ENCODE results near the gene KCNE1. TPM values are rescaled to one million over a fixed set of nuclear protein-coding genes. Genes with fewer than 3 reads are reported as not detected.

KCNE1 gene
- total RNA-seq (1 to 10 TPM in 1 of 2 donors, under 1 TPM in 1; 0.23 to 6.0 TPM), polyA plus RNA-seq (under 1 TPM; 0.65 to 0.96 TPM)

DNA sequence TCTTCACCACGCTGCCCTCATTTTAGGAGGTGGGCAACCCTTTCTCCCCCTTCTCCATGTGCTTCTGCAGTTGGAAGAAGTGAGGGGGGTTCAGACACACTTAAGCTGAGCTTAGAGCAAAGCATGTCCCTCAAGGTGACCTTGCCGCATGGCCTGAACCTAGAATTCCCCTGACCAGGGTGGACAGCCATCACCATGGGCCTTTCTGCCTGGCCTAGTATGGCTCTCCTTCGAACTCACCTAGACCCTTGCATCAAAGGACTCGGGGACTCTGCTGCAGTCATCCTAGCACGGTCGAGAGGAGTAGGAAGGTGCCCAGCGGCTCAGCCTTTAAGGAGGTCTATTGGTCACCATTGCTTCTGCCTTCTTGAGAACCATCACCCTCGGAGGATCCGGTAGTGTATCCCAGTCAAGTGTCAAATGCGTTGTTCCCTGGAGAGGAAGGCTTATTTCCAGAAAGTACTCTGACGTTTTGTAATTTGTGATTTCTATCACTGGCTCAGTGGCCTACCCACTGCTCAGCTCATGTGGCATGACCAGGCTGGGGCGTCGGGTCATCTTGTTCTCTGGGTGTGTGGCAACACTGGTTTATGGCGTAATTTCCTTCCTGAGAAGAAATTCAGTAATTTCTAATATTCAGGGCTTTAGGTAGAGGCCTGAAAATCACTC, at the start of gene KCNE1:
Gene KCNE1, minus strand, starts transcription at position 424 of the 669 bp plus-strand sequence. CDS start 62,576 bp downstream, outside the sequence.
- no peak for DNase-seq (ENCODE audit: low spot score)
- H3K4me3 ChIP-seq (ENCODE audit: low read depth in 1 of 3, low read length in 3 of 3): peak within 1 kb of the TSS; percentile 14 to 57 (median 54)
- H3K27ac ChIP-seq (ENCODE audit: low read depth in 1 of 2, low read length in 2 of 2): peak within 1 kb of the TSS; percentile 83 to 92
- no peaks in the 10 kb centered on the region for H3K27me3 ChIP-seq (ENCODE audit: control insufficient read depth in 4 of 4, insufficient read depth in 4 of 4, low read length in 3 of 4)
- H3K9ac ChIP-seq (ENCODE audit: low read depth in 1 of 2, low read length in 2 of 2): peak within 1 kb of the TSS in 1 of 2 donors; percentile 57
- TF ChIP-seq HNF4A (conservative IDR thresholded peaks at IDR 0.05) (peak; percentile 39 to 79), EGR1 (IDR thresholded peaks at IDR 0.05; ENCODE audit: low read depth in 2 of 2) (peak in 1 of 2 donors; percentile 50), FOXA2 (IDR thresholded peaks at IDR 0.05) (no peak), RAD21 (IDR thresholded peaks at IDR 0.05) (peak; percentile 28 to 29), RXRA (IDR thresholded peaks at IDR 0.05) (peak; percentile 47 to 87), HNF4G (IDR thresholded peaks at IDR 0.05) (no peak), TAF1 (conservative IDR thresholded peaks at IDR 0.05) (no peak), JUND (IDR thresholded peaks at IDR 0.05) (peak in 1 of 2 donors; percentile 68), NR2F2 (IDR thresholded peaks at IDR 0.05) (no peak), SP1 (IDR thresholded peaks at IDR 0.05) (peak; percentile 57), YY1 (IDR thresholded peaks at IDR 0.05) (peak; percentile 76), FOXA1 (IDR thresholded peaks at IDR 0.05) (no peak), GABPA (IDR thresholded peaks at IDR 0.05 in 1 of 2, conservative IDR thresholded peaks at IDR 0.05 in 1 of 2) (peak in 1 of 2 donors; percentile 63)
- TF ChIP-seq, protein P1, sequence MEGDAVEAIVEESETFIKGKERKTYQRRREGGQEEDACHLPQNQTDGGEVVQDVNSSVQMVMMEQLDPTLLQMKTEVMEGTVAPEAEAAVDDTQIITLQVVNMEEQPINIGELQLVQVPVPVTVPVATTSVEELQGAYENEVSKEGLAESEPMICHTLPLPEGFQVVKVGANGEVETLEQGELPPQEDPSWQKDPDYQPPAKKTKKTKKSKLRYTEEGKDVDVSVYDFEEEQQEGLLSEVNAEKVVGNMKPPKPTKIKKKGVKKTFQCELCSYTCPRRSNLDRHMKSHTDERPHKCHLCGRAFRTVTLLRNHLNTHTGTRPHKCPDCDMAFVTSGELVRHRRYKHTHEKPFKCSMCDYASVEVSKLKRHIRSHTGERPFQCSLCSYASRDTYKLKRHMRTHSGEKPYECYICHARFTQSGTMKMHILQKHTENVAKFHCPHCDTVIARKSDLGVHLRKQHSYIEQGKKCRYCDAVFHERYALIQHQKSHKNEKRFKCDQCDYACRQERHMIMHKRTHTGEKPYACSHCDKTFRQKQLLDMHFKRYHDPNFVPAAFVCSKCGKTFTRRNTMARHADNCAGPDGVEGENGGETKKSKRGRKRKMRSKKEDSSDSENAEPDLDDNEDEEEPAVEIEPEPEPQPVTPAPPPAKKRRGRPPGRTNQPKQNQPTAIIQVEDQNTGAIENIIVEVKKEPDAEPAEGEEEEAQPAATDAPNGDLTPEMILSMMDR (IDR thresholded peaks at IDR 0.05; ENCODE audit: low read depth, low read length, missing input control): no peak
- TF ChIP-seq, protein P2, sequence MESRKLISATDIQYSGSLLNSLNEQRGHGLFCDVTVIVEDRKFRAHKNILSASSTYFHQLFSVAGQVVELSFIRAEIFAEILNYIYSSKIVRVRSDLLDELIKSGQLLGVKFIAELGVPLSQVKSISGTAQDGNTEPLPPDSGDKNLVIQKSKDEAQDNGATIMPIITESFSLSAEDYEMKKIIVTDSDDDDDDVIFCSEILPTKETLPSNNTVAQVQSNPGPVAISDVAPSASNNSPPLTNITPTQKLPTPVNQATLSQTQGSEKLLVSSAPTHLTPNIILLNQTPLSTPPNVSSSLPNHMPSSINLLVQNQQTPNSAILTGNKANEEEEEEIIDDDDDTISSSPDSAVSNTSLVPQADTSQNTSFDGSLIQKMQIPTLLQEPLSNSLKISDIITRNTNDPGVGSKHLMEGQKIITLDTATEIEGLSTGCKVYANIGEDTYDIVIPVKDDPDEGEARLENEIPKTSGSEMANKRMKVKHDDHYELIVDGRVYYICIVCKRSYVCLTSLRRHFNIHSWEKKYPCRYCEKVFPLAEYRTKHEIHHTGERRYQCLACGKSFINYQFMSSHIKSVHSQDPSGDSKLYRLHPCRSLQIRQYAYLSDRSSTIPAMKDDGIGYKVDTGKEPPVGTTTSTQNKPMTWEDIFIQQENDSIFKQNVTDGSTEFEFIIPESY (IDR thresholded peaks at IDR 0.05): no peak
- TF ChIP-seq, protein P3, sequence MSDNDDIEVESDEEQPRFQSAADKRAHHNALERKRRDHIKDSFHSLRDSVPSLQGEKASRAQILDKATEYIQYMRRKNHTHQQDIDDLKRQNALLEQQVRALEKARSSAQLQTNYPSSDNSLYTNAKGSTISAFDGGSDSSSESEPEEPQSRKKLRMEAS (IDR thresholded peaks at IDR 0.05): peak; percentile 87
- TF ChIP-seq, protein P4, sequence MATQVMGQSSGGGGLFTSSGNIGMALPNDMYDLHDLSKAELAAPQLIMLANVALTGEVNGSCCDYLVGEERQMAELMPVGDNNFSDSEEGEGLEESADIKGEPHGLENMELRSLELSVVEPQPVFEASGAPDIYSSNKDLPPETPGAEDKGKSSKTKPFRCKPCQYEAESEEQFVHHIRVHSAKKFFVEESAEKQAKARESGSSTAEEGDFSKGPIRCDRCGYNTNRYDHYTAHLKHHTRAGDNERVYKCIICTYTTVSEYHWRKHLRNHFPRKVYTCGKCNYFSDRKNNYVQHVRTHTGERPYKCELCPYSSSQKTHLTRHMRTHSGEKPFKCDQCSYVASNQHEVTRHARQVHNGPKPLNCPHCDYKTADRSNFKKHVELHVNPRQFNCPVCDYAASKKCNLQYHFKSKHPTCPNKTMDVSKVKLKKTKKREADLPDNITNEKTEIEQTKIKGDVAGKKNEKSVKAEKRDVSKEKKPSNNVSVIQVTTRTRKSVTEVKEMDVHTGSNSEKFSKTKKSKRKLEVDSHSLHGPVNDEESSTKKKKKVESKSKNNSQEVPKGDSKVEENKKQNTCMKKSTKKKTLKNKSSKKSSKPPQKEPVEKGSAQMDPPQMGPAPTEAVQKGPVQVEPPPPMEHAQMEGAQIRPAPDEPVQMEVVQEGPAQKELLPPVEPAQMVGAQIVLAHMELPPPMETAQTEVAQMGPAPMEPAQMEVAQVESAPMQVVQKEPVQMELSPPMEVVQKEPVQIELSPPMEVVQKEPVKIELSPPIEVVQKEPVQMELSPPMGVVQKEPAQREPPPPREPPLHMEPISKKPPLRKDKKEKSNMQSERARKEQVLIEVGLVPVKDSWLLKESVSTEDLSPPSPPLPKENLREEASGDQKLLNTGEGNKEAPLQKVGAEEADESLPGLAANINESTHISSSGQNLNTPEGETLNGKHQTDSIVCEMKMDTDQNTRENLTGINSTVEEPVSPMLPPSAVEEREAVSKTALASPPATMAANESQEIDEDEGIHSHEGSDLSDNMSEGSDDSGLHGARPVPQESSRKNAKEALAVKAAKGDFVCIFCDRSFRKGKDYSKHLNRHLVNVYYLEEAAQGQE (IDR thresholded peaks at IDR 0.05): peak; percentile 28
- TF ChIP-seq, protein P5, sequence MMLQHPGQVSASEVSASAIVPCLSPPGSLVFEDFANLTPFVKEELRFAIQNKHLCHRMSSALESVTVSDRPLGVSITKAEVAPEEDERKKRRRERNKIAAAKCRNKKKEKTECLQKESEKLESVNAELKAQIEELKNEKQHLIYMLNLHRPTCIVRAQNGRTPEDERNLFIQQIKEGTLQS (IDR thresholded peaks at IDR 0.05): no peak
- H3K4me1 ChIP-seq (ENCODE audit: control insufficient read depth in 4 of 4, insufficient read depth in 4 of 4, low read length in 3 of 4): peaks cover 0 to 12% (median 6%) of the 10 kb centered on the region in 4 donors
- no peaks in the 10 kb centered on the region for H3K9me3 ChIP-seq (ENCODE audit: control insufficient read depth in 4 of 4, low read length in 3 of 4)
- 63% methylated on average over 14 of the region's 14 CpGs for WGBS
- H3K36me3 ChIP-seq (ENCODE audit: control insufficient read depth in 4 of 4, insufficient read depth in 3 of 4, low read depth in 1 of 4, low read length in 3 of 4): peaks cover 0 to 7% (median 4%) of the 10 kb centered on the region in 4 donors

Data from liver (tissue), 9 donors.